HEK293 (cell line): ENCODE results near the gene OSBPL1A.
A peak's percentile ranks its signal among the peaks of the same experiment; 100 is the strongest.

Experiments used
- CTCF ChIA-PET: fragments of 350-600 bp; formaldehyde crosslinking; extraction: SDS; loops from one replicate; lab custom pipeline; 2021; ENCODE audit warnings: antibody characterized with exemption; lab: Yijun Ruan, JAX
- POLR2A ChIA-PET: fragments of 300-600 bp; formaldehyde crosslinking; extraction: SDS; loops from one replicate; lab custom pipeline; 2020; ENCODE audit warnings: antibody characterized with exemption, inconsistent platforms; lab: Yijun Ruan, JAX
- H3K27ac ChIP-seq: fragments of 200-500 bp; sonication (Bioruptor generic); 2 replicates; pipeline ENCODE4 v1.5.1; 2014; ENCODE audit warnings: low read depth, low read length, control low read depth, inconsistent platforms; ENCODE audit errors: extremely low read depth
- H3K36me3 ChIP-seq, 2 experiments: fragments of 200-500 bp in 1 of 2; sonication (Bioruptor generic) in 1 of 2; 1 replicate in 1 of 2; 2 replicates in 1 of 2; pipeline ENCODE4 v1.5.1; 2014 to 2017; ENCODE audit warnings: inconsistent platforms in 2 of 2, low read length in 2 of 2; ENCODE audit not compliant: control insufficient read depth in 2 of 2, insufficient read depth in 1 of 2
- H3K4me1 ChIP-seq: fragments of 200-500 bp; sonication (Bioruptor generic); 2 replicates; pipeline ENCODE4 v1.5.1; 2014; ENCODE audit warnings: mild to moderate bottlenecking, low read length, inconsistent platforms; ENCODE audit not compliant: control insufficient read depth, insufficient read depth
- H3K4me3 ChIP-seq: 2 replicates; pipeline ENCODE4 v1.5.1; 2011; ENCODE audit warnings: low read depth, mild to moderate bottlenecking, control low read depth, low read length, moderate library complexity
- H3K9me3 ChIP-seq: fragments of 200-500 bp; sonication (Bioruptor generic); 2 replicates; pipeline ENCODE4 v1.5.1; 2014; ENCODE audit warnings: low read depth, low read length, inconsistent platforms; ENCODE audit not compliant: control insufficient read depth, insufficient read depth
- SETDB1 ChIP-seq: IDR thresholded peaks from one replicate; pipeline ENCODE4 v1.6.1; 2017; ENCODE audit warnings: mild to moderate bottlenecking, low read length, moderate library complexity, mixed read lengths; ENCODE audit not compliant: insufficient read length
- SP3 ChIP-seq: fragments of 450-650 bp; formaldehyde crosslinking; IDR thresholded peaks from 2 replicates; pipeline ENCODE4 v1.5.1; 2016; ENCODE audit warnings: missing biosample characterization, missing genetic modification characterization
- ZBTB1 ChIP-seq: fragments of 450-650 bp; formaldehyde crosslinking; IDR thresholded peaks from 2 replicates; pipeline ENCODE4 v1.5.1; 2016; ENCODE audit warnings: missing biosample characterization, missing genetic modification characterization
- ZFHX2 ChIP-seq: fragments of 450-650 bp; formaldehyde crosslinking; conservative IDR thresholded peaks from 2 replicates; pipeline ENCODE4 v1.5.1; 2016; ENCODE audit warnings: missing biosample characterization, missing genetic modification characterization
- ZNF214 ChIP-seq: fragments of 450-650 bp; formaldehyde crosslinking; IDR thresholded peaks from 2 replicates; pipeline ENCODE4 v1.5.1; 2017; ENCODE audit warnings: missing biosample characterization, mild to moderate bottlenecking, missing genetic modification characterization, borderline replicate concordance
- ZNF354C ChIP-seq: fragments of 450-650 bp; formaldehyde crosslinking; IDR thresholded peaks from 2 replicates; pipeline ENCODE4 v1.5.1; 2016; ENCODE audit warnings: missing biosample characterization, missing genetic modification characterization, low read depth, borderline replicate concordance
- ZNF37A ChIP-seq: fragments of 450-650 bp; IDR thresholded peaks from 2 replicates; pipeline ENCODE4 v1.5.1; 2018; ENCODE audit warnings: missing biosample characterization, missing genetic modification characterization
- ZNF391 ChIP-seq: fragments of 450-650 bp; formaldehyde crosslinking; IDR thresholded peaks from 2 replicates; pipeline ENCODE4 v1.5.1; 2016; ENCODE audit warnings: low read depth, missing biosample characterization, missing genetic modification characterization, borderline replicate concordance
- ZNF521 ChIP-seq: fragments of 450-650 bp; formaldehyde crosslinking; IDR thresholded peaks from 2 replicates; pipeline ENCODE4 v1.5.1; 2017; ENCODE audit warnings: missing biosample characterization, mild to moderate bottlenecking, missing genetic modification characterization
- ZNF548 ChIP-seq: fragments of 450-650 bp; formaldehyde crosslinking; IDR thresholded peaks from 2 replicates; pipeline ENCODE4 v1.5.1; 2016; ENCODE audit warnings: missing biosample characterization, missing genetic modification characterization
- ZNF555 ChIP-seq: fragments of 450-650 bp; formaldehyde crosslinking; conservative IDR thresholded peaks from 2 replicates; pipeline ENCODE4 v1.5.1; 2017; ENCODE audit warnings: missing biosample characterization, mild to moderate bottlenecking, missing genetic modification characterization, inconsistent platforms
- ZNF664 ChIP-seq: fragments of 450-650 bp; formaldehyde crosslinking; IDR thresholded peaks from 2 replicates; pipeline ENCODE4 v1.5.1; 2016; ENCODE audit warnings: missing biosample characterization, missing genetic modification characterization
- ZNF677 ChIP-seq: fragments of 450-650 bp; IDR thresholded peaks from 2 replicates; pipeline ENCODE4 v1.5.0; 2018; ENCODE audit warnings: missing biosample characterization, mild to moderate bottlenecking, missing genetic modification characterization, moderate library complexity
- ZNF747 ChIP-seq: fragments of 450-650 bp; formaldehyde crosslinking; IDR thresholded peaks from 2 replicates; pipeline ENCODE4 v1.5.1; 2016; ENCODE audit warnings: missing biosample characterization, missing genetic modification characterization
- ZNF76 ChIP-seq: fragments of 450-650 bp; formaldehyde crosslinking; IDR thresholded peaks from 2 replicates; pipeline ENCODE4; 2016; ENCODE audit warnings: low read depth, missing biosample characterization, missing genetic modification characterization, borderline replicate concordance
- TF ChIP-seq, protein P1 (sequence below): IDR thresholded peaks from 2 replicates; pipeline ENCODE4 v1.6.1; 2011; ENCODE audit warnings: mild to moderate bottlenecking, low read depth, low read length, borderline replicate concordance
- TF ChIP-seq, protein P2 (sequence below): fragments of 450-650 bp; formaldehyde crosslinking; IDR thresholded peaks from 2 replicates; pipeline ENCODE4 v1.5.1; 2017; ENCODE audit warnings: missing biosample characterization, missing genetic modification characterization
- TF ChIP-seq, protein P3 (sequence below): fragments of 450-650 bp; formaldehyde crosslinking; IDR thresholded peaks from 2 replicates; pipeline ENCODE4 v1.5.1; 2016; ENCODE audit warnings: missing biosample characterization, missing genetic modification characterization

Gene OSBPL1A

DNA sequence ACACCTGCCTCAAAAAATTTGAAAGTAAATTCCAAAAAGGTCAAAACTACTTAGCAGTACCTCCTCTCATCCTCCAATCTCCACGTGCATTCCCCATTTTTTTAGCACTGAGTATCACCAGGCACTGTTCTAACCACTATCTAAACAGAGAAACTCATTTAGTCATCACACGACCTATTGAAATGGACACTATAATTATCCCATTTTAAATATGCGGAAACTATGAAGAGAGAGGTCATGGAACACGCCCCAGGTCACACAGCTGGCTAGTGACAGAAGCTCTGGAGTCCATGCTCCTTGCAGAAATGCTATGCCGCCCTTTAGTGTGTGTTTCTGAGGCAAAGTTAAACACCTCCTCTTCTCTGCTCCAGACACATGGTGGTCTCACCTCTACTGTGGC, 159.2 kb downstream of the OSBPL1A start:
- Histone ChIP-seq H3K9me3 (no peaks in the 10 kb centered on the region), H3K36me3 (peaks cover 4 to 16% of the 10 kb centered on the region in 2 experiments; a peak in 2 of 3 replicates), H3K4me1 (no peaks in the 10 kb centered on the region)
- POLR2A ChIA-PET: no interaction called here
- TF ChIP-seq ZNF214 (tag by site-specific recombination) (no peak), ZNF747 (tag by site-specific recombination) (no peak), ZNF354C (tag by site-specific recombination) (no peak), ZBTB1 (no peak), ZNF37A (tag by site-specific recombination) (no peak), SP3 (tag by site-specific recombination) (no peak), ZNF521 (tag by site-specific recombination) (no peak)
- TF ChIP-seq, protein P1, sequence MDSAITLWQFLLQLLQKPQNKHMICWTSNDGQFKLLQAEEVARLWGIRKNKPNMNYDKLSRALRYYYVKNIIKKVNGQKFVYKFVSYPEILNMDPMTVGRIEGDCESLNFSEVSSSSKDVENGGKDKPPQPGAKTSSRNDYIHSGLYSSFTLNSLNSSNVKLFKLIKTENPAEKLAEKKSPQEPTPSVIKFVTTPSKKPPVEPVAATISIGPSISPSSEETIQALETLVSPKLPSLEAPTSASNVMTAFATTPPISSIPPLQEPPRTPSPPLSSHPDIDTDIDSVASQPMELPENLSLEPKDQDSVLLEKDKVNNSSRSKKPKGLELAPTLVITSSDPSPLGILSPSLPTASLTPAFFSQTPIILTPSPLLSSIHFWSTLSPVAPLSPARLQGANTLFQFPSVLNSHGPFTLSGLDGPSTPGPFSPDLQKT: no peak
- TF ChIP-seq, protein P2, sequence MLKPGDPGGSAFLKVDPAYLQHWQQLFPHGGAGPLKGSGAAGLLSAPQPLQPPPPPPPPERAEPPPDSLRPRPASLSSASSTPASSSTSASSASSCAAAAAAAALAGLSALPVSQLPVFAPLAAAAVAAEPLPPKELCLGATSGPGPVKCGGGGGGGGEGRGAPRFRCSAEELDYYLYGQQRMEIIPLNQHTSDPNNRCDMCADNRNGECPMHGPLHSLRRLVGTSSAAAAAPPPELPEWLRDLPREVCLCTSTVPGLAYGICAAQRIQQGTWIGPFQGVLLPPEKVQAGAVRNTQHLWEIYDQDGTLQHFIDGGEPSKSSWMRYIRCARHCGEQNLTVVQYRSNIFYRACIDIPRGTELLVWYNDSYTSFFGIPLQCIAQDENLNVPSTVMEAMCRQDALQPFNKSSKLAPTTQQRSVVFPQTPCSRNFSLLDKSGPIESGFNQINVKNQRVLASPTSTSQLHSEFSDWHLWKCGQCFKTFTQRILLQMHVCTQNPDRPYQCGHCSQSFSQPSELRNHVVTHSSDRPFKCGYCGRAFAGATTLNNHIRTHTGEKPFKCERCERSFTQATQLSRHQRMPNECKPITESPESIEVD: no peak
- TF ChIP-seq, all 188 proteins: peak for 0
- CTCF ChIA-PET: no interaction called here
- H3K27ac ChIP-seq: no peak overlapping the region
- H3K4me3 ChIP-seq: no peak overlapping the region

DNA sequence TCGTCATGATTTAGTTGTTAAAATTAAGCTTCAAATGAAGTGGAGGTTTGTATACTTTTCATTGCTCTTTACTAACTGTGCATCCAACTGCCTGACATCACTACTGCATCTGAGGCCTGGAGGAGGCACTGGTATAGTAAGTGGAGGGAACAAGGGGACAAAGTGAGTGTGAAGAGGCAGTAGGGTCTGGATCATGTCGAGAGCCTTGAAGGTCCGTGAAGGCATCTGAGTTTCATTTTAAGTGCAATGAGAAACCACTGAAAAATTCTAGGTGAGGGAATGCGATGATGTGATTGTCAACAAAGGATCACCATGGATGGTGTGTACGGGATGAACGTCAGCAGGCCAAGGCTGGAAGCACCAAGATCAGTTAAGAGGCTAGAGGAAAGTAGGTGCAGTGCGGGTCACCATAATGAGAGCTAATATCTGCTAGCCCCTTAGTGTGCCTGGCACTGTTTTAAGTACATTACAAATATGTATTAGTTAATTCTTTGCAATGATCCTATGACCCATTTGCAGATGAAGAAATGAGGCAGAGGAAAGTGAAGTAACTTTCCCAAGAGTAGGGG, 162.7 kb downstream of the OSBPL1A start:
- ChIA-PET CTCF (interaction anchor here (0.5 to 1.1 kb wide), 4 partner anchors 18 to 1147 kb away, joined by 3 to 5 read pairs (median 4); no protein-coding TSS in a partner anchor), POLR2A (no interaction called here)
- Histone ChIP-seq H3K4me3 (no peak overlapping the region), H3K9me3 (no peaks in the 10 kb centered on the region), H3K4me1 (peaks cover 5% of the 10 kb centered on the region), H3K36me3 (peaks cover 4 to 16% of the 10 kb centered on the region in 2 experiments; a peak in 2 of 3 replicates), H3K27ac (no peak overlapping the region)
- TF ChIP-seq ZNF391 (tag by site-specific recombination): no peak
- no peak for TF ChIP-seq ZNF76
- no peak for TF ChIP-seq ZNF664 (tag by site-specific recombination)
- TF ChIP-seq, protein P3, sequence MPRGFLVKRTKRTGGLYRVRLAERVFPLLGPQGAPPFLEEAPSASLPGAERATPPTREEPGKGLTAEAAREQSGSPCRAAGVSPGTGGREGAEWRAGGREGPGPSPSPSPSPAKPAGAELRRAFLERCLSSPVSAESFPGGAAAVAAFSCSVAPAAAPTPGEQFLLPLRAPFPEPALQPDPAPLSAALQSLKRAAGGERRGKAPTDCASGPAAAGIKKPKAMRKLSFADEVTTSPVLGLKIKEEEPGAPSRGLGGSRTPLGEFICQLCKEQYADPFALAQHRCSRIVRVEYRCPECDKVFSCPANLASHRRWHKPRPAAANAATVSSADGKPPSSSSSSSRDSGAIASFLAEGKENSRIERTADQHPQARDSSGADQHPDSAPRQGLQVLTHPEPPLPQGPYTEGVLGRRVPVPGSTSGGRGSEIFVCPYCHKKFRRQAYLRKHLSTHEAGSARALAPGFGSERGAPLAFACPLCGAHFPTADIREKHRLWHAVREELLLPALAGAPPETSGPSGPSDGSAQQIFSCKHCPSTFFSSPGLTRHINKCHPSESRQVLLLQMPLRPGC (tag by site-specific recombination): no peak
- TF ChIP-seq ZNF555 (tag by site-specific recombination): no peak
- no peak for TF ChIP-seq ZNF677
- no peak for TF ChIP-seq ZNF548

DNA sequence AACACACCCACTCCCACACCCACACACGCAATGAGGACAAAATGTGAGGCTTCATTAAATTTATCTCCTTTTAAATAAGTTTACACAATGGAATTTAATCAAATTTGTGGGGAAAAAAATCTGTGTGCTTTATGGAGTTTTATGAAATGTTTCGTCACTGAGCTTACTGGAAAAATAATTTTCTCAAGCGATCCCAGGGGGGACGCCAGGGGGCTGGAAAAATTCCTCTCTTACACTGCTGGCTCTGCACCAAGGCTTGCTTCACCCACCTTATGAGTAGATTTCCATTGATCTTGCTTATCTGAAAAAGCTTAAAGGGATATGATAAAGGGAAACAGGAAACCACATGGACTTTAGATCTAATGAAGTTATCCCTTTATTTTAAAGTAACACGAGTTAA, 163.3 kb downstream of the OSBPL1A start:
- ChIA-PET CTCF (interaction anchor here (0.6 to 1.1 kb wide), 3 partner anchors 57 to 255 kb away, joined by 3 to 4 read pairs (median 3); no protein-coding TSS in a partner anchor), POLR2A (no interaction called here)
- Histone ChIP-seq H3K9me3 (no peaks in the 10 kb centered on the region), H3K4me3 (no peak overlapping the region), H3K36me3 (peaks cover 4 to 16% of the 10 kb centered on the region in 2 experiments; a peak in 2 of 3 replicates), H3K4me1 (peaks cover 5% of the 10 kb centered on the region), H3K27ac (no peak overlapping the region)
- TF ChIP-seq ZFHX2 (tag by site-specific recombination): peak; percentile 42; the same call in 1 of the 2 replicates
- no peak for TF ChIP-seq ZNF664 (tag by site-specific recombination)
- TF ChIP-seq SETDB1: no peak
